Measurements from ENCODE around the gene SMIM31.
A peak's percentile ranks its signal among the peaks of the same experiment; 100 is the strongest.

The SMIM31 gene

GRCh38 chr4:164753873-164754488, at the start of gene SMIM31:
TSS of gene SMIM31 (plus strand) at chr4:164754131. CDS start at chr4:164770444, 16,313 bp downstream.
- DNase-seq (ENCODE audit: low read depth in 2 of 2) = no peak

GRCh38 chr4:164706675-164707074, 47.3 kb upstream of the SMIM31 start:
- DNase-seq (ENCODE audit: low read depth in 2 of 2) = no peak

- no peak for DNase-seq (ENCODE audit: low read depth in 2 of 2)
Measured at GRCh38 chr4:164716901-164717300, 37.0 kb upstream of the SMIM31 start.

- no peak for DNase-seq (ENCODE audit: low read depth in 2 of 2)
Measured at GRCh38 chr4:164718827-164719226, 35.1 kb upstream of the SMIM31 start.

GRCh38 chr4:164725066-164725465, 28.9 kb upstream of the SMIM31 start:
- no peak for DNase-seq (ENCODE audit: low read depth in 2 of 2)

GRCh38 chr4:164730705-164731393, 23.1 kb upstream of the SMIM31 start:
- DNase-seq (ENCODE audit: low read depth in 2 of 2) = no peak

- DNase-seq (ENCODE audit: low read depth in 2 of 2) = peak; percentile 7 to 8
Measured at GRCh38 chr4:164731827-164732474, 22.0 kb upstream of the SMIM31 start.

- no peak for DNase-seq (ENCODE audit: low read depth in 2 of 2)
Measured at GRCh38 chr4:164734484-164734883, 19.4 kb upstream of the SMIM31 start.

GRCh38 chr4:164748375-164748774, 5.6 kb upstream of the SMIM31 start:
- no peak for DNase-seq (ENCODE audit: low read depth in 2 of 2)

GRCh38 chr4:164755432-164755831, 1.5 kb downstream of the SMIM31 start:
- DNase-seq (ENCODE audit: low read depth in 2 of 2) = no peak

- DNase-seq (ENCODE audit: low read depth in 2 of 2) = no peak
Measured at GRCh38 chr4:164756686-164757085, 2.8 kb downstream of the SMIM31 start.

- no peak for DNase-seq (ENCODE audit: low read depth in 2 of 2)
Measured at GRCh38 chr4:164761241-164761640, 7.3 kb downstream of the SMIM31 start.

- no peak for DNase-seq (ENCODE audit: low read depth in 2 of 2)
Measured at GRCh38 chr4:164761746-164762275, 7.9 kb downstream of the SMIM31 start.

- no peak for DNase-seq (ENCODE audit: low read depth in 2 of 2)
Measured at GRCh38 chr4:164765096-164765495, 11.2 kb downstream of the SMIM31 start.

- DNase-seq (ENCODE audit: low read depth in 2 of 2) = no peak
Measured at GRCh38 chr4:164765833-164766232, 11.9 kb downstream of the SMIM31 start.

GRCh38 chr4:164768516-164768915, 14.6 kb downstream of the SMIM31 start:
- DNase-seq (ENCODE audit: low read depth in 2 of 2) = no peak

GRCh38 chr4:164770010-164770724, 16.2 kb downstream of the SMIM31 start:
- no peak for DNase-seq (ENCODE audit: low read depth in 2 of 2)

GRCh38 chr4:164771088-164771487, 17.2 kb downstream of the SMIM31 start:
- no peak for DNase-seq (ENCODE audit: low read depth in 2 of 2)

- no peak for DNase-seq (ENCODE audit: low read depth in 2 of 2)
Measured at GRCh38 chr4:164772076-164772475, 18.1 kb downstream of the SMIM31 start.

- DNase-seq (ENCODE audit: low read depth in 2 of 2) = no peak
Measured at GRCh38 chr4:164779080-164779479, 25.1 kb downstream of the SMIM31 start.

- DNase-seq (ENCODE audit: low read depth in 2 of 2) = no peak
Measured at GRCh38 chr4:164779811-164780216, 25.9 kb downstream of the SMIM31 start.

GRCh38 chr4:164780839-164781238, 26.9 kb downstream of the SMIM31 start:
- no peak for DNase-seq (ENCODE audit: low read depth in 2 of 2)
